Activated T-helper 9 cell treated with anti-CD3 and anti-CD28 coated beads, Interleukin-2, amount 50 U/mL, for 16 hours (primary cell): Measurements from ENCODE around the gene GPATCH4.

Experiments
- DNase-seq: peaks from one replicate; pipeline ENCODE4 v3.0.0-alpha.2; 2020; ENCODE audit warnings: low read depth

Gene GPATCH4

DNA sequence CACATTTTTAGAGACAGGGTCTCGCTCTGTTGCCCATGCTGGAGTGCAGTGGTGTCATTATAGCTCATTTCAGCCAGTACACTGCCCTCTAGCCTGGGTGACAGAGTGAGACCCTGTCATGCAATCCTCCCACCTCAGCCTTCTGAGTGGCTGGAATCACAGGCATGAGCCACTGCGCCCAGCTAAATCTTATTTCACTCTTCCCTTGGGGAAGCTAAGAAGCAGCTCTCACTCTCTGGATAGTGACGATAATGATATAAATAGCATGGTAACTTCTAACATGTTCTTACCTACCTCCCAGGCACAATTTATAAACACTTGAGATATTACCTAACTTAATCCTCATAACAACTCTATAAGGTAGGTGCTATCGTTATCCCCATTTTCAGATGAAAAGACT is 53.8 kb downstream of the GPATCH4 start:
- no peak for DNase-seq

DNA sequence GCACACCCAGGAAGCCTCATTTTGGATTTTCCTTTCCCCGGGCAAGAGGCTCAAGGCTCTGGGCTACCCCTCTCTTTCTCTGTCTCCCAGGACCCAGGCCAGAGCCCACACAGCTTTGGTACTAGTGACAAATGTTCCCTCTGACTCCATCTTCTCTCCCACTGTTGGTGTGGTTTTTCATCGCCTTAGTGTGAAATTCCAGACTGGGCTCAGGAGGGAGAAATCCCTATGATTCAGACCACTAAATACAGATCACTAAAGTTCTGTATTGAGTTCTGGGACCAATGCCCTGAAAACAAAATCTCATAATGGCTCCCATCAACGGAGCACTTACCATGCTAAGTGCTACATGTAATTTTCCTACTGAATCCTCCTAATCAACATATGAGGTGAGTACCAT is 55.0 kb downstream of the GPATCH4 start:
- DNase-seq, result no peak

DNA sequence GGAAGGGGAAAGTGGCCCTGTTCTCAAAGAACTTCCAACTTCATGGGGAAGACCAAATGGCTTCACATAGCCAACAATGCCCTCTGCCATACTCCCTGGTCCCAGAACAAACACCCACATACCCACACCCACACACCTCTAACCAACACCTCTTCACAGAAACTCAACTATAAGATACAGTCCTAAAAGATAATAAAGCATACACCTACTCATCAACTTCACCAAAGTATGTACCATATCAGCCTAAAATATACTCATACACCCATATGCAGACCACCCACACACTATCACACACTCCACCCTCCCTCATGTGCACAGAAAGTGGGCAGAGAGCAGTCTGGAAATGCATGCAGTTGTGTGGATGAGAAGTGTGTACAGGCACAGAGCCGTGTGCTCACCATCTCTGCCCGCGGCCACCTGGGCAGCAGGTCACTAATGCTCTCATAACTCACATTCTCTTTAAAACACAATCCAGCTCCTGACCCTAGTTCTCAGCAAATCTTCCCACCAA is 56.6 kb downstream of the GPATCH4 start:
- DNase-seq, result no peak
